AG09319 (cell line): ENCODE data around the gene CPA3.

Experiments
- DNase-seq: peaks from one replicate; pipeline ENCODE4 v3.0.0-alpha.2; 2010; ENCODE audit warnings: low read depth; ENCODE audit errors: extremely low read depth
- CTCF ChIP-seq: IDR thresholded peaks from 2 replicates; pipeline ENCODE4 v1.5.1; 2011; ENCODE audit warnings: low read depth, mild to moderate bottlenecking, inconsistent platforms, low read length, moderate library complexity

The CPA3 gene

GRCh38 chr3:148878095-148878494, 13.0 kb downstream of the CPA3 start:
- DNase-seq, result no peak
- no peak for TF ChIP-seq CTCF

- TF ChIP-seq CTCF, result no peak
- DNase-seq, result no peak
These were observed 14.2 kb downstream of the CPA3 start for GRCh38 chr3:148879256-148879655.

DNA sequence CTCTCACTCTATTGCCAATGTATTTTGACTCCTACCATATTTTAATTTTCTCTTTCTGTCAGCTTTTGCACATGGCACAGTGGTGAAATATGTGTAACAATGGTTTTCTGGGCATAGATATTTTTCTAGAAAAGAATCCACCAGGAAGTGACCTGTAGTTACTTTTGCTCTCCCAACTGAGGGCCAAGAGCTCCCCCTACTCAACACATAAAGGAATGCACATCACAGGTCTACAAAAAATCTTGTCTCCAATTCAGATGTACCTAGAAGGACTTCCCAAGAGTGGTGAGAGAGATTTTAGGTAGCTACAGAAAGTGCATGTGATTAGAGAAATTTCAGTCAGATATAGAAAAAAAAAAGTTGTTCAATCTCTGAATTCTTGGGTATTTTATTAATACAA, 15.6 kb downstream of the CPA3 start:
- DNase-seq, result no peak
- TF ChIP-seq CTCF, result no peak

DNA sequence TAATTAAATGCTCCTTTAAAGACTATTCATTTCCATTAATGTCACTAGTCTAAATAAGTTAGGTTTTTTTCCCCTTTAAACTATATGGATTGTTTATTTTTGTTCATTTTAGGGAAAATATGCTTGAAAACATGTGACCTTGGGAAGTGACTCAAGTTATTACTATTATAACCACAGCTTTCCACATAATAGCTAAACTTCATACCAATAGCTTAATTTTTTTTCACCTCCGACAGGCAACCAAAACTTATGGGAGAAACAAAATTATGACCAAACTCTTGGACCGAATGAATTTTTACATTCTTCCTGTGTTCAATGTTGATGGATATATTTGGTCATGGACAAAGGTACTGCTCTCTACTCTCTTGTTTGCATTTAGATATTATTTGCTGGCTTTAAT, 16.2 kb downstream of the CPA3 start:
- no peak for DNase-seq
- no peak for TF ChIP-seq CTCF

DNA sequence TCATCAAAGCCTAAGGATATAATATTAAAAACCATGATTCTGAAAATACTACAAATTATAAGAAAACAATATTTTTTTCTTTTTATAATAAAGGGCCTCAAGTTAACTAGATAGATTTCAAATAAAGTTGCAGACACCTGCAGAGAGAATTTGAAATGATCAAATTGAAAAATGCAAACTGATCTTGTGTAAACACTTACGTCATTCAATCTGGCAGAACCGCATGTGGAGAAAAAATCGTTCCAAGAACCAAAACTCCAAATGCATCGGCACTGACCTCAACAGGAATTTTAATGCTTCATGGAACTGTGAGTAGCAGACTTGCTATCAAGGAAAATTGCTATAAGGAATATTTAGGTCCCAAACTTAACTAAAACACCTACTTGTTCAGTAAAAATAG, 17.2 kb downstream of the CPA3 start:
- no peak for TF ChIP-seq CTCF
- DNase-seq, result no peak

GRCh38 chr3:148883163-148883562, 18.1 kb downstream of the CPA3 start:
- DNase-seq, result no peak
- TF ChIP-seq CTCF, result no peak

GRCh38 chr3:148884261-148884660, 19.2 kb downstream of the CPA3 start:
- TF ChIP-seq CTCF, result no peak
- no peak for DNase-seq
